HepG2 (cell line): Measurements from ENCODE around the gene S100P. TPM values are rescaled to one million over a fixed set of nuclear protein-coding genes. Genes with fewer than 3 reads are reported as not detected.

Source experiments
- KLF13 ChIP-seq: sonication (generic); formaldehyde crosslinking; IDR thresholded peaks from 2 replicates; pipeline ENCODE4 v1.4.0; 2020; ENCODE audit warnings: mild to moderate bottlenecking, missing genetic modification reagents
- KLF15 ChIP-seq: sonication (generic); formaldehyde crosslinking; IDR thresholded peaks from 2 replicates; pipeline ENCODE4 v1.8.1; 2023; ENCODE audit warnings: borderline replicate concordance, mild to moderate bottlenecking, inconsistent platforms, missing genetic modification reagents, mixed read lengths
- KLF16 ChIP-seq, 2 experiments: sonication (generic) in 1 of 2; formaldehyde crosslinking in 1 of 2; IDR thresholded peaks; 2 replicates each; pipeline versions ENCODE4 v1.6.1 to v1.8.0; 2016 to 2023; ENCODE audit warnings: missing genetic modification reagents in 2 of 2, missing compliant biosample characterization in 1 of 2
- ZNF879 ChIP-seq: sonication (generic); formaldehyde crosslinking; IDR thresholded peaks from 2 replicates; pipeline ENCODE4 v1.8.1; 2023; ENCODE audit warnings: missing genetic modification reagents
- polyA plus RNA-seq, 8 experiments: library from polyadenylated mRNA; depleted of rRNA in 3 of 8; stranded (reverse) in 7 of 8; unstranded in 1 of 8; fragments of >200 nt; fragmentation: Illumina TruSeq in 4 of 8; extraction: Trizol in 4 of 8; gene quantifications; 2 replicates each; pipeline versions ENCODE4 v1.2.1 to v1.2.3, GENCODE V29; 2011 to 2016; ENCODE audit warnings: low read depth in 4 of 8, missing spikeins in 1 of 8, mixed read lengths in 1 of 8; ENCODE audit not compliant: insufficient read depth in 1 of 8
- total RNA-seq, 5 experiments: library from RNA; depleted of rRNA; stranded (reverse); fragments of >200 nt; fragmentation: Illumina TruSeq; extraction: Trizol; gene quantifications; 2 replicates each; pipeline ENCODE4 v1.2.3, GENCODE V29; 2016; ENCODE audit warnings: low read depth in 1 of 5
- TF ChIP-seq, protein P1 (sequence below): IDR thresholded peaks from 2 replicates; pipeline ENCODE4 v1.4.0; 2020; ENCODE audit warnings: mild to moderate bottlenecking, missing genetic modification reagents
- TF ChIP-seq, protein P2 (sequence below): IDR thresholded peaks from 2 replicates; pipeline ENCODE4 v1.6.1; 2016; ENCODE audit warnings: low read depth, missing genetic modification reagents, missing compliant biosample characterization

Gene S100P
- total and polyA plus RNA-seq, 2 of the 13 experiments (the other 11 are each of a cell fraction or from before 2014, with no cell fraction given), result 278 to 1,649 TPM

DNA sequence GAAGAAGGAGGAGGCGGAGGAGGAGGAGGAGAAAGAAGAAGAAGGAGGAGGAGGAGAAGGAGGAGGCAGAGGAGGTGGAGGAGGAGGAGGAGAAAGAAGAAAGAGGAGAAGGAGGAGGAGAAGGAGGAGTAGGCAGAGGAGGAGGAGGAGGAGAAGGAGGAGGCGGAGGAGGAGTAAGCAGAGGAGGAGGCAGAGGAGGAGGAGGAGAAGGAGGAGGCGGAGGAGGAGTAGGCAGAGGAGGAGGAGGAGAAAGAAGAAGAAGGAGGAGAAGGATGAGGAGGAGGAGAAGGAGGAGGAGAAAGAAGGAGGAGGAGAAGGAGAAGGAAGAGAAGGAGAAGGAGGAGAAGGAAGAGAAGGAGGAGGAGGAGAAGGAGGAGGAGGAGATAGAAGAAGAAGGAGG lies 33.2 kb upstream of the S100P start (continued):
- TF ChIP-seq, protein P1, sequence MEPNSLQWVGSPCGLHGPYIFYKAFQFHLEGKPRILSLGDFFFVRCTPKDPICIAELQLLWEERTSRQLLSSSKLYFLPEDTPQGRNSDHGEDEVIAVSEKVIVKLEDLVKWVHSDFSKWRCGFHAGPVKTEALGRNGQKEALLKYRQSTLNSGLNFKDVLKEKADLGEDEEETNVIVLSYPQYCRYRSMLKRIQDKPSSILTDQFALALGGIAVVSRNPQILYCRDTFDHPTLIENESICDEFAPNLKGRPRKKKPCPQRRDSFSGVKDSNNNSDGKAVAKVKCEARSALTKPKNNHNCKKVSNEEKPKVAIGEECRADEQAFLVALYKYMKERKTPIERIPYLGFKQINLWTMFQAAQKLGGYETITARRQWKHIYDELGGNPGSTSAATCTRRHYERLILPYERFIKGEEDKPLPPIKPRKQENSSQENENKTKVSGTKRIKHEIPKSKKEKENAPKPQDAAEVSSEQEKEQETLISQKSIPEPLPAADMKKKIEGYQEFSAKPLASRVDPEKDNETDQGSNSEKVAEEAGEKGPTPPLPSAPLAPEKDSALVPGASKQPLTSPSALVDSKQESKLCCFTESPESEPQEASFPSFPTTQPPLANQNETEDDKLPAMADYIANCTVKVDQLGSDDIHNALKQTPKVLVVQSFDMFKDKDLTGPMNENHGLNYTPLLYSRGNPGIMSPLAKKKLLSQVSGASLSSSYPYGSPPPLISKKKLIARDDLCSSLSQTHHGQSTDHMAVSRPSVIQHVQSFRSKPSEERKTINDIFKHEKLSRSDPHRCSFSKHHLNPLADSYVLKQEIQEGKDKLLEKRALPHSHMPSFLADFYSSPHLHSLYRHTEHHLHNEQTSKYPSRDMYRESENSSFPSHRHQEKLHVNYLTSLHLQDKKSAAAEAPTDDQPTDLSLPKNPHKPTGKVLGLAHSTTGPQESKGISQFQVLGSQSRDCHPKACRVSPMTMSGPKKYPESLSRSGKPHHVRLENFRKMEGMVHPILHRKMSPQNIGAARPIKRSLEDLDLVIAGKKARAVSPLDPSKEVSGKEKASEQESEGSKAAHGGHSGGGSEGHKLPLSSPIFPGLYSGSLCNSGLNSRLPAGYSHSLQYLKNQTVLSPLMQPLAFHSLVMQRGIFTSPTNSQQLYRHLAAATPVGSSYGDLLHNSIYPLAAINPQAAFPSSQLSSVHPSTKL (CRISPR knock-in tag), result no peak
- TF ChIP-seq, protein P2, sequence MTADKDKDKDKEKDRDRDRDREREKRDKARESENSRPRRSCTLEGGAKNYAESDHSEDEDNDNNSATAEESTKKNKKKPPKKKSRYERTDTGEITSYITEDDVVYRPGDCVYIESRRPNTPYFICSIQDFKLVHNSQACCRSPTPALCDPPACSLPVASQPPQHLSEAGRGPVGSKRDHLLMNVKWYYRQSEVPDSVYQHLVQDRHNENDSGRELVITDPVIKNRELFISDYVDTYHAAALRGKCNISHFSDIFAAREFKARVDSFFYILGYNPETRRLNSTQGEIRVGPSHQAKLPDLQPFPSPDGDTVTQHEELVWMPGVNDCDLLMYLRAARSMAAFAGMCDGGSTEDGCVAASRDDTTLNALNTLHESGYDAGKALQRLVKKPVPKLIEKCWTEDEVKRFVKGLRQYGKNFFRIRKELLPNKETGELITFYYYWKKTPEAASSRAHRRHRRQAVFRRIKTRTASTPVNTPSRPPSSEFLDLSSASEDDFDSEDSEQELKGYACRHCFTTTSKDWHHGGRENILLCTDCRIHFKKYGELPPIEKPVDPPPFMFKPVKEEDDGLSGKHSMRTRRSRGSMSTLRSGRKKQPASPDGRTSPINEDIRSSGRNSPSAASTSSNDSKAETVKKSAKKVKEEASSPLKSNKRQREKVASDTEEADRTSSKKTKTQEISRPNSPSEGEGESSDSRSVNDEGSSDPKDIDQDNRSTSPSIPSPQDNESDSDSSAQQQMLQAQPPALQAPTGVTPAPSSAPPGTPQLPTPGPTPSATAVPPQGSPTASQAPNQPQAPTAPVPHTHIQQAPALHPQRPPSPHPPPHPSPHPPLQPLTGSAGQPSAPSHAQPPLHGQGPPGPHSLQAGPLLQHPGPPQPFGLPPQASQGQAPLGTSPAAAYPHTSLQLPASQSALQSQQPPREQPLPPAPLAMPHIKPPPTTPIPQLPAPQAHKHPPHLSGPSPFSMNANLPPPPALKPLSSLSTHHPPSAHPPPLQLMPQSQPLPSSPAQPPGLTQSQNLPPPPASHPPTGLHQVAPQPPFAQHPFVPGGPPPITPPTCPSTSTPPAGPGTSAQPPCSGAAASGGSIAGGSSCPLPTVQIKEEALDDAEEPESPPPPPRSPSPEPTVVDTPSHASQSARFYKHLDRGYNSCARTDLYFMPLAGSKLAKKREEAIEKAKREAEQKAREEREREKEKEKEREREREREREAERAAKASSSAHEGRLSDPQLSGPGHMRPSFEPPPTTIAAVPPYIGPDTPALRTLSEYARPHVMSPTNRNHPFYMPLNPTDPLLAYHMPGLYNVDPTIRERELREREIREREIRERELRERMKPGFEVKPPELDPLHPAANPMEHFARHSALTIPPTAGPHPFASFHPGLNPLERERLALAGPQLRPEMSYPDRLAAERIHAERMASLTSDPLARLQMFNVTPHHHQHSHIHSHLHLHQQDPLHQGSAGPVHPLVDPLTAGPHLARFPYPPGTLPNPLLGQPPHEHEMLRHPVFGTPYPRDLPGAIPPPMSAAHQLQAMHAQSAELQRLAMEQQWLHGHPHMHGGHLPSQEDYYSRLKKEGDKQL (CRISPR knock-in tag), result no peak
- TF ChIP-seq KLF16 (CRISPR knock-in tag; IDR thresholded peaks at IDR 0.05) (no peak), KLF13 (CRISPR knock-in tag) (no peak), KLF15 (no peak), ZNF879 (CRISPR knock-in tag) (no peak)
- TF ChIP-seq, all 625 proteins: peak for 0
